Femur (tissue), 1 donor: ENCODE data around the gene CD101.

Source experiments
- DNase-seq: peaks from one replicate; pipeline ENCODE4 v3.0.0-alpha.2; 2017

Gene CD101

GRCh38 chr1:117059678-117060440 is 58.3 kb downstream of the CD101 start, which contains the start of gene TTF2:
Gene TTF2, plus strand, starts transcription at chr1:117060326. Its CDS starts 21 bp downstream, at chr1:117060347.
- peak; percentile 97 for DNase-seq

- no peak for DNase-seq
These were observed 59.1 kb downstream of the CD101 start for GRCh38 chr1:117060441-117061317.

GRCh38 chr1:117061986-117062415 is 60.4 kb downstream of the CD101 start:
- no peak for DNase-seq

- no peak for DNase-seq
These were observed 64.8 kb downstream of the CD101 start for GRCh38 chr1:117066367-117066766.

GRCh38 chr1:117067533-117068370 is 66.2 kb downstream of the CD101 start:
- DNase-seq = peak; percentile 74

- DNase-seq = no peak
These were observed 67.0 kb downstream of the CD101 start for GRCh38 chr1:117068580-117068979.

GRCh38 chr1:117069220-117069844 is 67.8 kb downstream of the CD101 start:
- no peak for DNase-seq

GRCh38 chr1:117070124-117070523 is 68.6 kb downstream of the CD101 start:
- no peak for DNase-seq

GRCh38 chr1:117076648-117077047 is 75.1 kb downstream of the CD101 start:
- no peak for DNase-seq

GRCh38 chr1:117077267-117077666 is 75.7 kb downstream of the CD101 start:
- no peak for DNase-seq

GRCh38 chr1:117079737-117080136 is 78.2 kb downstream of the CD101 start:
- no peak for DNase-seq

GRCh38 chr1:117084231-117084630 is 82.7 kb downstream of the CD101 start:
- no peak for DNase-seq
